ENCODE measurements around the gene RIPOR1. TPM values are rescaled to one million over a fixed set of nuclear protein-coding genes. Genes with fewer than 3 reads are reported as not detected.

The RIPOR1 gene
- total and polyA plus RNA-seq, 2 experiments from 2014 or later: 7.6 to 22.4 TPM

GRCh38 chr16:67489401-67490083, 39.1 kb upstream of the RIPOR1 start (continued):
- TF ChIP-seq EZH2phosphoT487 (IDR thresholded peaks at IDR 0.05; ENCODE audit: unreplicated experiment) (no peak), JUNB (IDR thresholded peaks at IDR 0.05; ENCODE audit: unreplicated experiment) (no peak)
- TF ChIP-seq, protein P1, sequence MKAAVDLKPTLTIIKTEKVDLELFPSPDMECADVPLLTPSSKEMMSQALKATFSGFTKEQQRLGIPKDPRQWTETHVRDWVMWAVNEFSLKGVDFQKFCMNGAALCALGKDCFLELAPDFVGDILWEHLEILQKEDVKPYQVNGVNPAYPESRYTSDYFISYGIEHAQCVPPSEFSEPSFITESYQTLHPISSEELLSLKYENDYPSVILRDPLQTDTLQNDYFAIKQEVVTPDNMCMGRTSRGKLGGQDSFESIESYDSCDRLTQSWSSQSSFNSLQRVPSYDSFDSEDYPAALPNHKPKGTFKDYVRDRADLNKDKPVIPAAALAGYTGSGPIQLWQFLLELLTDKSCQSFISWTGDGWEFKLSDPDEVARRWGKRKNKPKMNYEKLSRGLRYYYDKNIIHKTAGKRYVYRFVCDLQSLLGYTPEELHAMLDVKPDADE (IDR thresholded peaks at IDR 0.05): no peak

- H3K4me1 Mint-ChIP-seq: peaks cover 10% of the 10 kb centered on the region; the same call in 2 of the 3 replicates
- TF ChIP-seq EZH2phosphoT487 (IDR thresholded peaks at IDR 0.05; ENCODE audit: unreplicated experiment) (no peak), ZNF331 (CRISPR knock-in tag; IDR thresholded peaks at IDR 0.05; ENCODE audit: low read depth) (no peak), JUNB (IDR thresholded peaks at IDR 0.05; ENCODE audit: unreplicated experiment) (no peak), NANOG (IDR thresholded peaks at IDR 0.05; ENCODE audit: borderline replicate concordance) (no peak)
- TF ChIP-seq, protein P2, sequence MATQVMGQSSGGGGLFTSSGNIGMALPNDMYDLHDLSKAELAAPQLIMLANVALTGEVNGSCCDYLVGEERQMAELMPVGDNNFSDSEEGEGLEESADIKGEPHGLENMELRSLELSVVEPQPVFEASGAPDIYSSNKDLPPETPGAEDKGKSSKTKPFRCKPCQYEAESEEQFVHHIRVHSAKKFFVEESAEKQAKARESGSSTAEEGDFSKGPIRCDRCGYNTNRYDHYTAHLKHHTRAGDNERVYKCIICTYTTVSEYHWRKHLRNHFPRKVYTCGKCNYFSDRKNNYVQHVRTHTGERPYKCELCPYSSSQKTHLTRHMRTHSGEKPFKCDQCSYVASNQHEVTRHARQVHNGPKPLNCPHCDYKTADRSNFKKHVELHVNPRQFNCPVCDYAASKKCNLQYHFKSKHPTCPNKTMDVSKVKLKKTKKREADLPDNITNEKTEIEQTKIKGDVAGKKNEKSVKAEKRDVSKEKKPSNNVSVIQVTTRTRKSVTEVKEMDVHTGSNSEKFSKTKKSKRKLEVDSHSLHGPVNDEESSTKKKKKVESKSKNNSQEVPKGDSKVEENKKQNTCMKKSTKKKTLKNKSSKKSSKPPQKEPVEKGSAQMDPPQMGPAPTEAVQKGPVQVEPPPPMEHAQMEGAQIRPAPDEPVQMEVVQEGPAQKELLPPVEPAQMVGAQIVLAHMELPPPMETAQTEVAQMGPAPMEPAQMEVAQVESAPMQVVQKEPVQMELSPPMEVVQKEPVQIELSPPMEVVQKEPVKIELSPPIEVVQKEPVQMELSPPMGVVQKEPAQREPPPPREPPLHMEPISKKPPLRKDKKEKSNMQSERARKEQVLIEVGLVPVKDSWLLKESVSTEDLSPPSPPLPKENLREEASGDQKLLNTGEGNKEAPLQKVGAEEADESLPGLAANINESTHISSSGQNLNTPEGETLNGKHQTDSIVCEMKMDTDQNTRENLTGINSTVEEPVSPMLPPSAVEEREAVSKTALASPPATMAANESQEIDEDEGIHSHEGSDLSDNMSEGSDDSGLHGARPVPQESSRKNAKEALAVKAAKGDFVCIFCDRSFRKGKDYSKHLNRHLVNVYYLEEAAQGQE (IDR thresholded peaks at IDR 0.05; ENCODE audit: unreplicated experiment): no peak
- TF ChIP-seq, protein P3, sequence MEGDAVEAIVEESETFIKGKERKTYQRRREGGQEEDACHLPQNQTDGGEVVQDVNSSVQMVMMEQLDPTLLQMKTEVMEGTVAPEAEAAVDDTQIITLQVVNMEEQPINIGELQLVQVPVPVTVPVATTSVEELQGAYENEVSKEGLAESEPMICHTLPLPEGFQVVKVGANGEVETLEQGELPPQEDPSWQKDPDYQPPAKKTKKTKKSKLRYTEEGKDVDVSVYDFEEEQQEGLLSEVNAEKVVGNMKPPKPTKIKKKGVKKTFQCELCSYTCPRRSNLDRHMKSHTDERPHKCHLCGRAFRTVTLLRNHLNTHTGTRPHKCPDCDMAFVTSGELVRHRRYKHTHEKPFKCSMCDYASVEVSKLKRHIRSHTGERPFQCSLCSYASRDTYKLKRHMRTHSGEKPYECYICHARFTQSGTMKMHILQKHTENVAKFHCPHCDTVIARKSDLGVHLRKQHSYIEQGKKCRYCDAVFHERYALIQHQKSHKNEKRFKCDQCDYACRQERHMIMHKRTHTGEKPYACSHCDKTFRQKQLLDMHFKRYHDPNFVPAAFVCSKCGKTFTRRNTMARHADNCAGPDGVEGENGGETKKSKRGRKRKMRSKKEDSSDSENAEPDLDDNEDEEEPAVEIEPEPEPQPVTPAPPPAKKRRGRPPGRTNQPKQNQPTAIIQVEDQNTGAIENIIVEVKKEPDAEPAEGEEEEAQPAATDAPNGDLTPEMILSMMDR (conservative IDR thresholded peaks at IDR 0.05; ENCODE audit: low read depth in 2 of 2): no peak
- TF ChIP-seq, protein P4, sequence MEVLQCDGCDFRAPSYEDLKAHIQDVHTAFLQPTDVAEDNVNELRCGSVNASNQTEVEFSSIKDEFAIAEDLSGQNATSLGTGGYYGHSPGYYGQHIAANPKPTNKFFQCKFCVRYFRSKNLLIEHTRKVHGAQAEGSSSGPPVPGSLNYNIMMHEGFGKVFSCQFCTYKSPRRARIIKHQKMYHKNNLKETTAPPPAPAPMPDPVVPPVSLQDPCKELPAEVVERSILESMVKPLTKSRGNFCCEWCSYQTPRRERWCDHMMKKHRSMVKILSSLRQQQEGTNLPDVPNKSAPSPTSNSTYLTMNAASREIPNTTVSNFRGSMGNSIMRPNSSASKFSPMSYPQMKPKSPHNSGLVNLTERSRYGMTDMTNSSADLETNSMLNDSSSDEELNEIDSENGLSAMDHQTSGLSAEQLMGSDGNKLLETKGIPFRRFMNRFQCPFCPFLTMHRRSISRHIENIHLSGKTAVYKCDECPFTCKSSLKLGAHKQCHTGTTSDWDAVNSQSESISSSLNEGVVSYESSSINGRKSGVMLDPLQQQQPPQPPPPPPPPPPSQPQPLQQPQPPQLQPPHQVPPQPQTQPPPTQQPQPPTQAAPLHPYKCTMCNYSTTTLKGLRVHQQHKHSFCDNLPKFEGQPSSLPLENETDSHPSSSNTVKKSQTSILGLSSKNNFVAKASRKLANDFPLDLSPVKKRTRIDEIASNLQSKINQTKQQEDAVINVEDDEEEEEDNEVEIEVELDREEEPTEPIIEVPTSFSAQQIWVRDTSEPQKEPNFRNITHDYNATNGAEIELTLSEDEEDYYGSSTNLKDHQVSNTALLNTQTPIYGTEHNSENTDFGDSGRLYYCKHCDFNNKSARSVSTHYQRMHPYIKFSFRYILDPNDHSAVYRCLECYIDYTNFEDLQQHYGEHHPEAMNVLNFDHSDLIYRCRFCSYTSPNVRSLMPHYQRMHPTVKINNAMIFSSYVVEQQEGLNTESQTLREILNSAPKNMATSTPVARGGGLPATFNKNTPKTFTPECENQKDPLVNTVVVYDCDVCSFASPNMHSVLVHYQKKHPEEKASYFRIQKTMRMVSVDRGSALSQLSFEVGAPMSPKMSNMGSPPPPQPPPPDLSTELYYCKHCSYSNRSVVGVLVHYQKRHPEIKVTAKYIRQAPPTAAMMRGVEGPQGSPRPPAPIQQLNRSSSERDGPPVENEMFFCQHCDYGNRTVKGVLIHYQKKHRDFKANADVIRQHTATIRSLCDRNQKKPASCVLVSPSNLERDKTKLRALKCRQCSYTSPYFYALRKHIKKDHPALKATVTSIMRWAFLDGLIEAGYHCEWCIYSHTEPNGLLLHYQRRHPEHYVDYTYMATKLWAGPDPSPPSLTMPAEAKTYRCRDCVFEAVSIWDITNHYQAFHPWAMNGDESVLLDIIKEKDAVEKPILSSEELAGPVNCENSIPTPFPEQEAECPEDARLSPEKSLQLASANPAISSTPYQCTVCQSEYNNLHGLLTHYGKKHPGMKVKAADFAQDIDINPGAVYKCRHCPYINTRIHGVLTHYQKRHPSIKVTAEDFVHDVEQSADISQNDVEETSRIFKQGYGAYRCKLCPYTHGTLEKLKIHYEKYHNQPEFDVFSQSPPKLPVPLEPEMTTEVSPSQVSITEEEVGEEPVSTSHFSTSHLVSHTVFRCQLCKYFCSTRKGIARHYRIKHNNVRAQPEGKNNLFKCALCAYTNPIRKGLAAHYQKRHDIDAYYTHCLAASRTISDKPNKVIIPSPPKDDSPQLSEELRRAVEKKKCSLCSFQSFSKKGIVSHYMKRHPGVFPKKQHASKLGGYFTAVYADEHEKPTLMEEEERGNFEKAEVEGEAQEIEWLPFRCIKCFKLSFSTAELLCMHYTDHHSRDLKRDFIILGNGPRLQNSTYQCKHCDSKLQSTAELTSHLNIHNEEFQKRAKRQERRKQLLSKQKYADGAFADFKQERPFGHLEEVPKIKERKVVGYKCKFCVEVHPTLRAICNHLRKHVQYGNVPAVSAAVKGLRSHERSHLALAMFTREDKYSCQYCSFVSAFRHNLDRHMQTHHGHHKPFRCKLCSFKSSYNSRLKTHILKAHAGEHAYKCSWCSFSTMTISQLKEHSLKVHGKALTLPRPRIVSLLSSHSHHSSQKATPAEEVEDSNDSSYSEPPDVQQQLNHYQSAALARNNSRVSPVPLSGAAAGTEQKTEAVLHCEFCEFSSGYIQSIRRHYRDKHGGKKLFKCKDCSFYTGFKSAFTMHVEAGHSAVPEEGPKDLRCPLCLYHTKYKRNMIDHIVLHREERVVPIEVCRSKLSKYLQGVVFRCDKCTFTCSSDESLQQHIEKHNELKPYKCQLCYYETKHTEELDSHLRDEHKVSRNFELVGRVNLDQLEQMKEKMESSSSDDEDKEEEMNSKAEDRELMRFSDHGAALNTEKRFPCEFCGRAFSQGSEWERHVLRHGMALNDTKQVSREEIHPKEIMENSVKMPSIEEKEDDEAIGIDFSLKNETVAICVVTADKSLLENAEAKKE (CRISPR knock-in tag; IDR thresholded peaks at IDR 0.05): no peak
These were observed 38.1 kb upstream of the RIPOR1 start for GRCh38 chr16:67490335-67491096.

More at GRCh38 chr16:67490335-67491096, 38.1 kb upstream of the RIPOR1 start:
- Histone ChIP-seq H3K4me3 (no peak overlapping the region), H3K4me2 (no peak overlapping the region), H3K79me2 (replicated peaks; ENCODE audit: insufficient read depth) (no peaks in the 10 kb centered on the region), H3K27ac (ENCODE audit: low read depth) (no peak overlapping the region), H3K27me3 (ENCODE audit: insufficient read depth) (peaks cover 76% of the 10 kb centered on the region), H4K20me1 (replicated peaks; ENCODE audit: insufficient read depth) (no peaks in the 10 kb centered on the region; the same call in 1 of the 2 replicates), H3K4me1 (ENCODE audit: insufficient read depth) (no peaks in the 10 kb centered on the region), H3K36me3 (ENCODE audit: insufficient read depth) (no peaks in the 10 kb centered on the region), H3F3A (replicated peaks; ENCODE audit: low read depth) (no peaks in the 10 kb centered on the region), H2AFZ (no peak overlapping the region), H3K9me2 (ENCODE audit: insufficient read depth) (no peaks in the 10 kb centered on the region)
- no peak overlapping the region for H3K4me3 Mint-ChIP-seq
- H3K36me3 Mint-ChIP-seq (ENCODE audit: low read depth): peaks cover 5% of the 10 kb centered on the region; the same call in 2 of the 3 replicates
- H3K9me3 Mint-ChIP-seq: peaks cover 15% of the 10 kb centered on the region; the same call in 2 of the 3 replicates
- H3K27ac Mint-ChIP-seq: no peak overlapping the region
- H3K27me3 Mint-ChIP-seq (ENCODE audit: insufficient read depth, low read depth, poor library complexity): peaks cover 94% of the 10 kb centered on the region
- no peak for ATAC-seq
- DNase-seq (ENCODE audit: low spot score): no peak

Measured in GM23338 (cell line).